HepG2 (cell line): Measurements from ENCODE around the gene SERHL2. TPM values are rescaled to one million over a fixed set of nuclear protein-coding genes. Genes with fewer than 3 reads are reported as not detected.
"Not testable (repeated sequence)": the region's sequence is repeated elsewhere in the genome, so short reads cannot be mapped to it uniquely, and the experiment has no call there.

ENCODE experiments used
- ATAC-seq: fragments of 200-7000 bp; cut with Tn5 transposase; 3 replicates; pipeline ENCODE4 v1.9.1; 2020; ENCODE audit warnings: mild to moderate bottlenecking, moderate library complexity
- BruUV-seq: library from RNA; stranded (reverse); fragments of 400-500 nt; replicated peaks from 2 replicates; lab custom pipeline; 2021; lab: Mats Ljungman, UMichigan
- CTCF ChIA-PET: fragments of 300-600 bp; formaldehyde crosslinking; extraction: SDS; loops from one replicate; lab custom pipeline; 2021; ENCODE audit warnings: low total read pairs, inconsistent platforms, low intra/inter-chr PET ratio; lab: Yijun Ruan, JAX
- POLR2A ChIA-PET: fragments of 350-600 bp; sonication (Branson Sonifier 250); formaldehyde crosslinking; loops from one replicate; lab custom pipeline; 2020; ENCODE audit warnings: antibody characterized with exemption, inconsistent platforms; lab: Yijun Ruan, JAX
- DNase-seq: peaks from one replicate; pipeline ENCODE4 v3.0.0-alpha.2; 2015; ENCODE audit warnings: low spot score
- FAIRE-seq: peaks from 3 replicates; lab custom pipeline; 2011; peaks lifted over from hg19 to GRCh38; lab: Jason Lieb, UNC
- H2AFZ ChIP-seq: one replicate; pipeline ENCODE4 v1.6.1; 2011; ENCODE audit warnings: low read length, inconsistent platforms
- H3K27ac ChIP-seq: fragments of 300-600 bp; 3 replicates; pipeline ENCODE4 v1.8.0; 2011; ENCODE audit warnings: mixed run types, mild to moderate bottlenecking, mixed read lengths, low read length, inconsistent platforms; ENCODE audit not compliant: insufficient read depth; ENCODE audit errors: extremely low read length
- H3K27me3 ChIP-seq, 2 experiments: fragments of 200-600 bp in 1 of 2; 2 replicates in 1 of 2; 3 replicates in 1 of 2; pipeline versions ENCODE4 v1.6.0 to v1.8.0; 2011; ENCODE audit warnings: low read length in 2 of 2, mild to moderate bottlenecking in 2 of 2, moderate library complexity in 2 of 2, inconsistent platforms in 1 of 2; ENCODE audit not compliant: insufficient read depth in 2 of 2, control insufficient read depth in 1 of 2
- H3K36me3 ChIP-seq, 2 experiments: fragments of 200-600 bp in 1 of 2; replicated peaks in 1 of 2; 2 replicates in 1 of 2; 3 replicates in 1 of 2; pipeline versions ENCODE4 v1.5.1 to v1.8.0; 2011; ENCODE audit warnings: low read length in 2 of 2, inconsistent platforms in 1 of 2; ENCODE audit not compliant: insufficient read depth in 2 of 2, control insufficient read depth in 1 of 2
- H3K4me1 ChIP-seq: 2 replicates; pipeline ENCODE4 v1.5.1; 2012; ENCODE audit warnings: low read length, inconsistent platforms; ENCODE audit not compliant: insufficient read depth
- H3K4me2 ChIP-seq: 2 replicates; pipeline ENCODE4 v1.6.0; 2011; ENCODE audit warnings: low read depth, low read length, inconsistent platforms
- H3K4me3 ChIP-seq, 3 experiments: fragments of 200-600 bp in 1 of 3; sonication (generic), shearing (Covaris generic) in 1 of 3; replicated peaks in 1 of 3; 2 replicates each; pipeline ENCODE4 v1.5.1; 2011 to 2016; ENCODE audit warnings: low read length in 3 of 3, inconsistent platforms in 2 of 3, low read depth in 2 of 3, mild to moderate bottlenecking in 2 of 3, control low read depth in 1 of 3, mixed read lengths in 1 of 3; ENCODE audit not compliant: insufficient read depth in 1 of 3
- H3K79me2 ChIP-seq: one replicate; pipeline ENCODE4 v1.6.1; 2011; ENCODE audit warnings: low read length, inconsistent platforms; ENCODE audit not compliant: insufficient read depth
- H3K9ac ChIP-seq: 2 replicates; pipeline ENCODE4 v1.6.0; 2011; ENCODE audit warnings: mild to moderate bottlenecking, low read depth, low read length, inconsistent platforms; ENCODE audit not compliant: insufficient read depth
- H3K9me3 ChIP-seq: 2 replicates; pipeline ENCODE4 v1.5.1; 2012; ENCODE audit warnings: mild to moderate bottlenecking, low read length
- H4K20me1 ChIP-seq: 2 replicates; pipeline ENCODE4 v1.6.0; 2011; ENCODE audit warnings: inconsistent platforms, mild to moderate bottlenecking, low read length, moderate library complexity; ENCODE audit not compliant: insufficient read depth
- GATAD2A ChIP-seq: IDR thresholded peaks from 2 replicates; pipeline ENCODE4 v1.6.1; 2016
- KDM3A ChIP-seq: IDR thresholded peaks from 2 replicates; pipeline ENCODE4 v1.6.1; 2018; ENCODE audit warnings: low read depth, missing compliant biosample characterization
- NR2F6 ChIP-seq, 2 experiments: IDR thresholded peaks; 2 replicates each; pipeline ENCODE4 v1.6.1; 2016; ENCODE audit warnings: antibody characterized with exemption in 1 of 2, mild to moderate bottlenecking in 1 of 2
- PAXIP1 ChIP-seq: sonication (generic); formaldehyde crosslinking; conservative IDR thresholded peaks from 2 replicates; pipeline ENCODE4 v1.4.0; 2020; ENCODE audit warnings: mild to moderate bottlenecking, missing genetic modification reagents, moderate library complexity
- PLRG1 ChIP-seq: fragments of 450-650 bp; conservative IDR thresholded peaks from 2 replicates; pipeline ENCODE4 v1.6.1; 2016
- RERE ChIP-seq: IDR thresholded peaks from 2 replicates; pipeline ENCODE4 v1.6.1; 2016; ENCODE audit warnings: low read depth, missing genetic modification reagents, missing compliant biosample characterization
- ZNF572 ChIP-seq: sonication (generic); formaldehyde crosslinking; IDR thresholded peaks from 2 replicates; pipeline ENCODE4 v1.5.1; 2020; ENCODE audit warnings: mild to moderate bottlenecking, missing genetic modification reagents
- ZNF580 ChIP-seq: IDR thresholded peaks from 2 replicates; pipeline ENCODE4 v1.6.1; 2016; ENCODE audit warnings: low read depth, borderline replicate concordance
- ZSCAN22 ChIP-seq: sonication (generic); formaldehyde crosslinking; IDR thresholded peaks from 2 replicates; pipeline ENCODE4 v1.4.0; 2020; ENCODE audit warnings: mild to moderate bottlenecking, missing genetic modification reagents
- WGBS: methylation state at CpG from one replicate; pipeline ENCODE4 v1.1.6; 2017; ENCODE audit warnings: low lambda C conversion rate; 5-methylcytosine and 5-hydroxymethylcytosine counted together
- in situ Hi-C: cut with HindIII; loops from 2 replicates; pipeline ENCODE4 v1.10.0; 2017; ENCODE audit warnings: low pct_unique_long_range_greater_than_20kb; ENCODE audit not compliant: extremely low pct_ligation_motif_present
- intact Hi-C: fragments of 100-400 bp; cut with micrococcal nuclease; formaldehyde crosslinking; loops from one replicate; pipeline ENCODE4 v1.10.0; 2022; ENCODE audit not compliant: unreplicated experiment
- polyA plus RNA-seq, 8 experiments: library from polyadenylated mRNA; depleted of rRNA in 3 of 8; stranded (reverse) in 7 of 8; unstranded in 1 of 8; fragments of >200 nt; fragmentation: Illumina TruSeq in 4 of 8; extraction: Trizol in 4 of 8; gene quantifications; 2 replicates each; pipeline versions ENCODE4 v1.2.1 to v1.2.3, GENCODE V29; 2011 to 2016; ENCODE audit warnings: low read depth in 4 of 8, missing spikeins in 1 of 8, mixed read lengths in 1 of 8; ENCODE audit not compliant: insufficient read depth in 1 of 8
- total RNA-seq, 5 experiments: library from RNA; depleted of rRNA; stranded (reverse); fragments of >200 nt; fragmentation: Illumina TruSeq; extraction: Trizol; gene quantifications; 2 replicates each; pipeline ENCODE4 v1.2.3, GENCODE V29; 2016; ENCODE audit warnings: low read depth in 1 of 5

SERHL2 gene
- total and polyA plus RNA-seq, 2 of the 13 experiments (the other 11 are each of a cell fraction or from before 2014, with no cell fraction given), result 1.0 to 1.8 TPM

- peaks cover 31% of the 10 kb centered on the region for H3K4me1 ChIP-seq
- FAIRE-seq, DNase-seq, POLR2A ChIA-PET, CTCF ChIA-PET, H4K20me1 ChIP-seq, BruUV-seq, H2AFZ ChIP-seq, ATAC-seq, H3K9me3 ChIP-seq, H3K36me3 ChIP-seq, H3K27me3 ChIP-seq, in situ Hi-C loops, H3K27ac ChIP-seq, H3K4me2 ChIP-seq, H3K9ac ChIP-seq, H3K4me3 ChIP-seq: not testable (repeated sequence)
- peaks cover 11% of the 10 kb centered on the region for H3K79me2 ChIP-seq
- WGBS, result 100% methylated on average over 2 of the region's 8 CpGs
- intact Hi-C loops, result loop anchor here (10.0 kb wide), 1 partner anchor 99 kb away; the partner anchor contains the start of gene POLDIP3
Observed at GRCh38 chr22:42515304-42515703, 38.5 kb upstream of the SERHL2 start.

- H3K27ac ChIP-seq, result no peak overlapping the region
- ChIA-PET CTCF (no interaction called here), POLR2A (no interaction called here)
- H3K79me2 ChIP-seq, result peaks cover 11% of the 10 kb centered on the region
- 91% methylated on average over 5 of the region's 14 CpGs for WGBS
- no peaks in the 10 kb centered on the region for H3K9me3 ChIP-seq
- H4K20me1 ChIP-seq, result peaks cover 9% of the 10 kb centered on the region; the same call in 1 of the 2 replicates
- in situ Hi-C loops (no loop called here), intact Hi-C loops (loop anchor here (10.0 kb wide), 1 partner anchor 99 kb away; the partner anchor contains the start of gene POLDIP3)
- no peak overlapping the region for H2AFZ ChIP-seq
- peak; percentile 42 for FAIRE-seq
- H3K4me2 ChIP-seq, result no peak overlapping the region
- no TSS peak for BruUV-seq
- H3K4me1 ChIP-seq, result peaks cover 37% of the 10 kb centered on the region
- peak; percentile 14 for ATAC-seq
- peak; percentile 62 for DNase-seq
- no peak overlapping the region for H3K4me3 ChIP-seq
- peaks cover 7 to 10% of the 10 kb centered on the region in 2 experiments; a peak in 3 of 5 replicates for H3K36me3 ChIP-seq
- no peak overlapping the region for H3K9ac ChIP-seq
- H3K27me3 ChIP-seq, result no peaks in the 10 kb centered on the region; a peak in 1 of 5 replicates
- TF ChIP-seq NR2F6 (IDR thresholded peaks at IDR 0.05) (peak; percentile 30; the same call in 1 of the 2 replicates), NR2F6 (CRISPR knock-in tag; IDR thresholded peaks at IDR 0.05) (no peak), RERE (no peak), GATAD2A (CRISPR knock-in tag) (peak; percentile 41; the same call in 1 of the 2 replicates), ZSCAN22 (no peak), ZNF580 (CRISPR knock-in tag) (no peak), ZNF572 (no peak), PAXIP1 (peak; percentile 66), PLRG1 (no peak), KDM3A (CRISPR knock-in tag) (no peak)
Observed at GRCh38 chr22:42515896-42516295, 37.9 kb upstream of the SERHL2 start.
